GM19438 (cell line): ENCODE results near the gene MCM3AP.
"Not testable (repeated sequence)": the region's sequence is repeated elsewhere in the genome, so short reads cannot be mapped to it uniquely, and the experiment has no call there.

Source experiments
- ATAC-seq: cut with Tn5 transposase; IDR thresholded peaks from one replicate; pipeline ENCODE4 v1.9.1; 2021; ENCODE audit warnings: low read depth; ENCODE audit not compliant: unreplicated experiment

The MCM3AP gene

DNA sequence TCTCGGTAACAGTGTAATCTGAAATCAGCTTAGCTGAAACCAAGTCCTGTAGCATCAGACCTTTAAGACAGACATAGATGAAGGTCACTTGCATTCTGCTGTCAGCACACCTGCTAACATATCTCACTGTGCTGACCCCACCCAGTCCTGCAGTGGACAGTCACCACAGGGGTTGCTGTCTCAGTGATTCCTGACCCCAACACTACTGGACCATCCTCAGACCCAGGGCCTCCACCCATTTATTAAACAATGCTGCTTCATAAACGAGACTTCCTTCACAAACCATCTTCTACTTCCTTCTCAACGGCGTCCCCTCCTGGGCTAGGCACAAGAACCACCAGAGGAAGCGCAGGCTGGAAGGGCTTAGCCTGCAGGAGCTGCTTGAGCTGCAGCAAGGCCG is 39.1 kb downstream of the MCM3AP start:
- no peak for ATAC-seq

- no peak for ATAC-seq
These were observed 40.0 kb downstream of the MCM3AP start for GRCh38 chr21:46245213-46245915.

DNA sequence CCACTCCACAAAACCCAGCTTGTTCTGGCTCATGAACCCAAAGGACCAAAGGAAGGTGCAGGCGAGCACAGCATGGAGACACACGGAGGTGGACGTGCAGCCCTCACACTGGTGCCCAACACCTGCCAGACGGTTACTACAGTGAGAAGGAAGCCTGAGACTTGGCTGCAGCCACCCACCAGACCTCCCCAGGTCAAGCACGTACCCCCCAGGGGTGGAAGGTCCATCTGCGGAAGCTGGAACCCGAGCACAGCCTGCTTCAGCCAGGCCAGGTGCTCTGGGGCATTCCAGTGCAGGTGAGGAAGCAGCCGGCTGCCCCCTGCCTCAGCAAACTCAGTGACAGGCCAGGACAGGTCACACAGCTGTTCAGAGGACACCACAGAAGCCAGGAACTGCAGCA is 40.8 kb downstream of the MCM3AP start:
- ATAC-seq, result no peak

- ATAC-seq, result no peak
These were observed 41.5 kb downstream of the MCM3AP start for GRCh38 chr21:46243960-46244361.

- ATAC-seq, result no peak
These were observed 42.1 kb downstream of the MCM3AP start for GRCh38 chr21:46243325-46243724.

DNA sequence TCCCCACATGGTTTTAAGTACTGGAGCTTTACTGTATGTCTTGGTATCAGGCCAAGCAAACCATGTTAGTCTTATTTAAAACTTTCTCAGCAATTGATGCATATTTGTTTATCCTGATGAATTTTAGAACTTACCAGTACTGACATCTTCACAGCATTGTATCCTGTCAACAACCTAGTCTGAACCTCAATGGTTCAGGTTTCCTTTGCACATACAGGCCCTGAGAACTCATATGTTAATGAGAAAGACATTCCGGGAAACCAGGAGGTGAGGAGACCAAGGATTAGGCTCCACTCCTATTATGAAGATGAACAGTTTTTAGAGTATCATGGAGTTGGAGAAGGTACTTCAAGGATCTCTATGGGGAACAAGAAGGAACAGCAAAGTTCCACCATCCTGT is 43.8 kb downstream of the MCM3AP start:
- ATAC-seq, result not testable (repeated sequence)

- ATAC-seq, result no peak
These were observed 45.5 kb downstream of the MCM3AP start for GRCh38 chr21:46239817-46240325.

GRCh38 chr21:46237474-46237873 is 47.9 kb downstream of the MCM3AP start:
- ATAC-seq, result no peak

DNA sequence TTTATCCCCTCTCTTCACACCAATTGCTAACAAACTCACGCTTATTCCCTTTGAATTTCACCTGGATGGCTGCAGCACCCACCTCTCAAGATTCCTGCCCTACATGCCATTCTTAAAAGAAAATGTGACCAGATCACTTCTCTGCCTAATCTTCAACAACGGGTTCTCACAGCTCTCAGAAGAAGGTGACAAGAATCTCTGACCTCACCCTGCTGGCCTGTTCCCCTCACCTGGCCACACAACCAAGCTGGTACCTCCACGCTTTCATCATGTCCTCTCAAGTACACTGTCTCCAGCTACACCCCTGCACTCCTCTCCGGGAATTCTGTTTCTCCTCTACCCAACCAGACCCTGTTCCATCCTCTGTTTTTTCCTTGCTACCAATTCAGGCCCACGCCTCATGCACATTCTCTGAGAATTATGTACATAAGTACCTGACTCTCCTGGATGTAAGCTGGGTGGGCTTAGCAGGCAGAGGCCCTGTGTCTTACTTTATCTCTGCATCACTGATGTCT is 50.9 kb downstream of the MCM3AP start:
- no peak for ATAC-seq

GRCh38 chr21:46229923-46230260 is 55.5 kb downstream of the MCM3AP start:
- no peak for ATAC-seq

DNA sequence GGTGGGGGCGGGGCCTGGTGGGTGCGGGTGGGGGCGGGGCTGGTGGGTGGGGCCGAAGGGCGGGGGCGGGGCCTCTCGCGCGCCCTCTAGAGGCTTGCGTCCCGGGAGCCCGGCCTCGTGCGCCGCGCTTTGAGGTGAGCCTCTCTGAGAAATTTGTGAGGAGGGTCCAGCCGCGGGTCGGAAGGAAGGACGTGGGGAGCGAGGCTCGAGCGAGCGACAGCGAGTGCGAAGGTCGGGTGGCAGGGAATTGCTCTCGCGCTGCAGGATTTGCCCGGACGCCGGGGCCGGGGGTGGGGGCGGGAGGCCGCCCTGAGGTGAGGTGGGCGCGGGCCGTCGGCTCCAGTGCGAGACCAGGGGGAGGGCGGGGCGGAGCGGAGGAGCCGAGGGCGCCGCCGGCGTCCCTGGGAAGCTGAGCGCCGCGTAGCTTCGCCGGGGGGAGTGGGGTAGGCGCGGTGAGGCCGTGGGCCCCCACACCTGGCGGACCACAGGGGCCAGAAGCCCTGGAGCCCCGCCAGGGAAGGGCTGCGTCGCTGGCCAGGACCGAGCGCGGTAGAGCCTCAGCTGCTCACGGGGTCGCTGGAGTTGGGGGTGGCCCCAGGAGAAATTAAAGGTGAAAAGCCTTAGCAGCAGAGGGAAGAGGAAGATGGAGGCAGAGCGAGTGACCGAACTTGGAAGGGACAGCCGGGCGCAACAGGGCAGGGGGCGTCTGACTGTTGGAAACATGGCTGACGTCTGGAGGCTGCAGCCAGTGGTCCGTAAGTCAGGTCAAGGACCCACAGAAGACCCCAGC is 56.1 kb downstream of the MCM3AP start:
- peak; percentile 37 for ATAC-seq

- ATAC-seq, result peak; percentile 72
These were observed 56.9 kb downstream of the MCM3AP start, which contains the start of gene LSS for GRCh38 chr21:46228345-46229051. TSS of gene LSS (minus strand) at chr21:46228774. CDS start at chr21:46228745, 29 bp downstream.

DNA sequence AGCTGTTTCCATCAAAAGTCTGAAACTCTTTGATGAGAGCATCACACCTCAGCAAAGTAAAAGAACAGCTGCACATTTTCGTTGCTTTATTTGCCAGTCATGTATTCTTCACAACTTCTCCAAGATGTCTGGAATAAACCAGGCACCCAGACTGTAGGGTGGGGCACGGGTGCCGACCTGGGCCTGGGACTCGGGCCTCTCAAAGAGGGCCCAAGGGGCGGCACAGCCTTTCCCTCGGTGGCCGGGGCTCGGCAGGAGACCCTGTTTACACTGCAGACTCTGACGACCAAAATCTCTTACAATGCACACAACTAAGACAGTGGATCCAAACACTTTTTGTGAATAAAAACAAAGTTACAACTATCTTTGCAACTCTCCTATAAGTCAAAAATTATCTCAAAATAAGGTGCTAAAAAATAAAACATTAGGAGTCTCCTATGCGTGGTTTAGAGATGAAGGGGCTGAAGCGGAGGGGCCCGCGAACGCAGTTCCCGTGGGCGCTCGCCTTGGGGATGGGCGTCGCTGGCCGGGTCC is 57.5 kb downstream of the MCM3AP start:
- ATAC-seq, result no peak

GRCh38 chr21:46226920-46227599 is 58.4 kb downstream of the MCM3AP start:
- no peak for ATAC-seq

DNA sequence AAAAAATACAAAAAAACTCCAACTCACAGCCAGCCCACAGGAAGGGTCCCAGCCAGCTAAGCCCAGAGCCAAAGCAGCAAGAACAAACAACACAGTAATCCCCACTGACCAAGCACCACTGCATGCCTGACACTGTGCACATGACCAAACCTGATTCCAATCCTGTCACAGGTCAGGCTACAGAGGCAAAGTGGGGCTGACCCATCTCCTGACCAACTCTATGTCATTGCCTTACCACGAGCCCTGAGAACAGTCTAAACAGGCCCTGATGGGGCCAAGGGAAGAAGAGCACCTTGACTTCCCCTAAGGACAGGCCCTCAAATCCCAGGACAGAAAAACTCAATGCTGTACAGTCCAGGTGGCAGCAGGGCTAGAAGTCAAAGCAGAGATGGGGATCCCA is 59.3 kb downstream of the MCM3AP start:
- no peak for ATAC-seq

GRCh38 chr21:46223661-46224060 is 61.8 kb downstream of the MCM3AP start:
- not testable (repeated sequence) for ATAC-seq

DNA sequence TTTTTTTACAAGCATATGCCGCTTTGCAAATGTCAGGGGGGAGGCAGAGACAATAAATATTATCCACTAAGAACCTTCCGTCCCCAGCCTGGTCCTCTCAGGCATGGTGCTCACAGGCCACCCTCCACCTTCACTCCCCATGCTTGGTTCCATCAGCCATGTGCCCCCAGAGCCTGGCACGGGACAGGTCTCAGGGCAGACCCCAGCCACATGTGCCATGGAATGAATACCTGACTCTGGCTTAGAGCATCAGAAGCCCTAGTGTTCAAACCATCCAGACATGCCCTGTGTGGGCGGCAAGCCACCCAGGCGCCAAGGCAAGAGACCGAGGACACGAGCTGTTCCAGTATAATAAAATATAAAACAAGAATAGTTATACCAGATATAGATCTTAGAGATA is 62.2 kb downstream of the MCM3AP start:
- ATAC-seq, result no peak

DNA sequence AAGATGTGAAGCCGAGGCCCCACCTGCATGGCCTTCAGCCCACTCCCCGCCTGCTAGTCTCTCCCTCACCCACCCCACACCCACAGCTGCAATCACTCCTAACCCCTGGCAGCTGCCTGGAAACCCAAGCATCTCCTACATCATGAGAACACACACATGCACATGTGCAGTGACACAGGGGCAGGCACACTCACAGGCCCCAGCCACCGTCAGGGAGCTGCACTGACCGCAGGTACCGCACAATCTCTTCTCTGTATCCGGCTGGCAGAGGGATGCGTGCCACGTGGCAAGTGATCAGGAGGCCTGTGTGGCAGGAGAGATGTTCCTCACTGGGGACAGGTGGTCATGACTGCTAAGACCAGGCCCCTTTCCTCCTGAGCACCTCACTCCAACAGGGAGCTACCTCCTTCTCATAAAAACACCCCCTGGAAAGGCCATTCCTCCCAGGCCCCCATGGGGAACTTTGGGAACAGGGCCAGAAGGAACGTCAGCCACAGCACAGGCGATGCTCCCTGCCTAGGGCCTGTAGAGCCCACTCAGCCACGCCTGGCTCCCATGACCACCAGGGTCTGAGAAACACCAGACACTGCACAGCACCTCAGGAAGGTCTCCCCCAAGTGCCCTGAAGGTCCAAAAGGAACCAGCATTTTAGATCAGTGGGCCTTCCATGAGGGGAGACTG is 62.8 kb downstream of the MCM3AP start:
- no peak for ATAC-seq

- ATAC-seq, result no peak
These were observed 63.6 kb downstream of the MCM3AP start for GRCh38 chr21:46221664-46222435.
